Measurements from ENCODE around the gene CFAP221.

CFAP221 gene

DNA sequence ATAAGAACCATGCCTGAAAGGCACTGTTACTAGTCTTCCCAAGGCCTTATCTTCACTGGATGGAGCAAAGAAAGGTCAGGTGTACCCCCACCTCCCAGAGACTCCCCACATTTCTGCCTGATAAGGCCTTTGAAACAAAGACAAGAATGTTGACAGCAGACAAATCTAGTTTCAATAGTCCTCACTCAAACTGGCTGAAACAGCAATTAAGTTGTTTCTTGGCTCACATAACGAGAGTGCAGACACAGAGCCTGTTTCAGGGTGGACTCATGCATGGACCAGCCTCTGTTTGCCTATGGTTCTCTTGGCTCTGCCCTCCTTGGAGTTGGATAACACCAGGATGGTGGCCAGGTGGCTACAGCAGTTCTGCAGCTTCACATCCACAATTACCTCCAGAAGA lies 7.5 kb upstream of the CFAP221 start:
- no peak for DNase-seq (ENCODE audit: low read depth in 2 of 2)

DNA sequence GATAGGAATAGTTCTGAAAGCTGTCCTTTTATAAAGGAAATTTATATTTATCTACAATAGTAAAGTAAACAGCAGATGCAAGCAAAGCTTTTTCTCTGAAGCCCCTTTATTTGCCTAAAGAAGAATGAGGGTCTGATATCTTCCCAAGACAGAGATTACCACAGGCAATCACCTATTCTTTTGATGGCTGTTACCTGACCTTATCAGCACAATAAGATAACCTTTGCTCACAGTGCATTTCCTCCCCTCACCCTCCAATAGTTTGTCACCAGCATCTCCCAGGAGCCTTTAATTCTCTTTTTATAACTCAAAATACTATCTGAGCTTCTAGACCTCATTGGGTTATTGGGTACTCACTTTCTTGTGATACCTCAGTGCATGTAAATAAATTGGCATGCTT lies 6.5 kb upstream of the CFAP221 start:
- no peak for DNase-seq (ENCODE audit: low read depth in 2 of 2)

DNA sequence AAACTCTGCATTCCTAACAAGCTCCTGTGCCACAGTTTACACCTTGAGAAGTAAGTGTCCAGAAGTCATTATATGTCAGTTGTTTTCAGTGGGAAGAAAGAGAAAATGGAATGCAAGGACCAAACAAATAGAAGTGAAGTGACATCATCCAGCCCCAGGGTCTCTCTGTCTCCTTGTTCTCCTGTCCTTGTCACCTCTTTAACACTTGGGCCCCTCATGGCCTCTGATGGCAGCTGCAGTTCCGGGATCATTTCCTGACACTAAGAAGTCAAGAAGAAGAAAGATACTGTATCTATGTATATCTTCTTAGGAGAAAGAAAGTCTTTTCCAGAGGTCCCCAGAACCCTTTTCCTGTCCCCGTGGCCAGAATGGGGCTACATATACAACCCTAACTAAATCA lies 2.8 kb upstream of the CFAP221 start:
- no peak for DNase-seq (ENCODE audit: low read depth in 2 of 2)

DNA sequence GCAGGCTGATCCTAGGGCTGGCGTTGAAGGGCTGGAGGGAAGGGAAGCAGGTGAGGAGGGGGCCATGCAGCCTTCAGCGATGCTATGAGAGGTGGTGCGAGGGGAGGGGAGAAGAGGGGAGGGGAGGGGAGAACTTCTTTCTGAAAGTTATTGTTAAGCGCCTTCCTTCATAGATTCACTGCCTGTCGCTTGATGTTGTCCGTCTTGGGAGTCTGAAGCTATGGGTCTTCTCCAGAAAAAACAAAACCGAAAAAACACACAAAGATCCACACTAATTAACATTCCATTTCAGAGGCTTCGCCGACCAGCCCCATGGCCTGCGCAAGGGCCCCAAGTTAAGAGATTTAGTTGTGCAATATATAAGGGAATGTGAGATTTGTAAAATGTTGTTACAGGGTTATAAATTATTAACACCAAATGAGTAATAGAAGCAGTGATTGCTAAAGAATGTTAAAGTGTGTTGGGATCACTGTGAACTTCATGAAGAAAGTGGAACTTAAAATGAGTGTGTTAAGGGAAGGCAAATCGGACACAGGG lies 758 bp downstream of the CFAP221 start:
- no peak for DNase-seq (ENCODE audit: low read depth in 2 of 2)

DNA sequence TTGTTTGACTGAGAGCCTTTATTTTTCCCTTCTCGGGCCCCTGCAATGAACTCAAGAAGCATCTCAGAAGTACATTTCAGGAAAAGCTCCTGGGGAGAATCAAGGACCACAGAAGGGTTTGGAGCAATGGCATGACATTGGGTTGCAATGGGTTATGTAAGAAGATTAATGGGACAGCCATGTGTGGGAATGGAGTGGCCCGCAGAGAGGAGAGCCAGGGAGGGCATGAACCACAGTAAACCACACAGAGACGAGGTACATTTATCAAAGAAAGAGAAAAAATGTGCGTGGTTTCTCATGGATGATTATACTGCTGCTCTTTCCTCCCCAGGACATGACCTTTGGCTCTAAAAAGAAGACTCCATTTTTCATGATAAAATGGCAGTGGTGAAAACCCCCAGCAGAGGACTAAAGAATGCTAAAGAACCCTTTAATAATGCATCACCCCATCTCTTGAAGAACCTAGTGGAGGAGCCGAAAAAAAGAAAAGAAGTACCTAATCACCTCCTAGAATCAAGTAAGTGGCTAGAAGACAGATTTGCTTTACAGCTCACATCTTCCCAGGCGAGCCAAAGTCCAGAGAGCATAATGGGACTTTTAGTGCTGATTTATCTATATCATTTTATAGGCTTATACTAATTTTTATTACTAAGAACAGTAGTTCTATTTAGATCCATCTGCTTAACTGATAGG lies 1.7 kb downstream of the CFAP221 start:
- no peak for DNase-seq (ENCODE audit: low read depth in 2 of 2)

DNA sequence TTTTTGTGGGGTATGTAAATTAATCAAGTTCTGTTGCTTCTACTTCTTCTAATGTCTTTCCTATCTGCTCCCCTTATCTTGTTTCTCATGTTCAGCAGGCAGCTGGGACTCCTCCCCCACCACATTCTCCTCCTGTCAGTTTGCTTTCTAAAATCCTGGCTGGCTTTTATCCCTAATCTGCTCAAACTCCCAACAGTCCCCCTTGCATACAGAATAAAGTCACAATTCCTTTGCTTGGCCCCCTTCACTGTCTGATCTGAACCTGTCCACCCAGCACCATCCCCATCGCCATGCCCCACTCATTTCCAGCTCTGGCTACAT lies 2.2 kb downstream of the CFAP221 start:
- DNase-seq (ENCODE audit: low read depth in 2 of 2) = no peak

DNA sequence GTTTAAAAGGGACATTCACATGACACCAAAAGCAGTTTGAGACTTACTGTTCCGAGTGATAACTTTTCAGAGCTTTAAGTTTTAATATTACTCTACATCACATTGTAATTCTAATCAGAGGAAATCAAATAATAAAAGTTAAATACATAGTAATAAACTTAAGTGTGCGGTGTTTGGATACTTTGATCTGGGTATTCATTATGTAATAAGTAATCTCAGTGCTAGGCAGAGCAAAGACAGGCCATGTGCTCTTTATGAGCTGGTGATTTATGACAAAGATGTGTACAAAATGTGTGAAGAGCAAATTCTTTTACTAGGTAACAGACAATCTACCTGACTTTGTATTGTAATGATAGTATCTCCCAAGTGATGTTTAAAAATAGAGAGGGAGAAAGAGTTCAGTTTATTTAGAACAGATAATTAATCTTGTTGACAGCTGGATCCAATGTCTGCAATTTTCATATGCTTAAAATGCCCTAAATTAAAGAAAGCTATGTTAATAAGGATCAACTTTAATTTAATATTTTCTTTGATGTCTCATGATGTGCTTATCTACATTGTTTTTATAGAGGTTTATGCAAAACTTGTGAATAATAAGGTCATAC lies 4.4 kb downstream of the CFAP221 start:
- DNase-seq (ENCODE audit: low read depth in 2 of 2) = no peak

DNA sequence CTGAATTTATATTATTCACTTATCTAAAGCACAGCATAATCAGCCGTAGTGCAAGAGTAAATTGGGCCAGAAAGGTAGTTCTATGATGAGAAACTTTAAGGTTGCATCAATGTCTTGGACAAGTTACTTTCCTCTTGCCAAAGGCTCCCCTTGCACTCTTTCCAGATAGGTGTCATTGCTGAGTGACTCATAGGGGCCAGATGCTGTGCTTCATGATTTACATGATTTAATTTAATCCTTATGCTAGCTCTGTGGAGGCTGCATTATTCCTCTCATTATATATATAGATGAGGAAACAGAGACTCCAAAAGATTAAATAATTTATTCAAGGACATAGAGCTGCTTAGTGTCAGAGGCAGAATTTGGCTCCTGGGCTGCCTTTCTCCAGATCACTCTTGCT lies 5.0 kb downstream of the CFAP221 start:
- no peak for DNase-seq (ENCODE audit: low read depth in 2 of 2)

DNA sequence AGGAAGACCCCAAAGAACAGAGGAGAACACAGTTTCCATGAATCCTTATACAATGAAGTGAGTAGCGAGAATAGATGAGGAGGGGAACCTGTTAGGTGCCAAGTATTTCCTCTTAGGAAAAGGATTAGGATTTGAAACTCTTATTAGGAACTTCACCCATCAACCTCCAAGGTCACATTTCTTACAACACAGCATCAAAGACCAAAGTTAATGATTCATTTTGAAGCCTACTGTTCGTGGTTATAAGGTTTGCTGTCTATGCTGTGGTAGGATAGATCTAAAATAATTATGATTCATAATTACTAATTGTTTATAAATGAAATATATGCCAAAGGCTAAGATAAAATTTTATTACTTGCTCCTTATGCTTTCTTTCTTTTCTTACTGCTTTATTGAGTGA lies 6.1 kb downstream of the CFAP221 start:
- no peak for DNase-seq (ENCODE audit: low read depth in 2 of 2)

DNA sequence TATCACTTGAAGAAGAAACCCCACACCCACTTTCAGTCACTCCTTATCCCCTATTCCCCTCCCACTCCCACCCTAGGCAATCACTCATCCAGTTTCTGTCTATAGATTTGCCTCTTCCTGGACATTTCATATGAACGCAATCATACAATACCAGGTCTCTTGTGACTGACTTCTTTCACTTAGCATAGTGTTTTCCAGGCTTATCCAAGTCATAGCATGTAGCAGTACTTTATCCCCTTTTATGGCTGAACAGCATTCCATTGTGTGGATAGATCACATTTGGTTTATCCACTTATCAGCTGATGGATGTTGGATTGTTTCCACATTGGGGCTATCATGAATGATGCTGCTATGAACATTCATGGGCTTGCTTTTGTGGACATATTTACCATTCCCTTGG lies 6.6 kb downstream of the CFAP221 start:
- no peak for DNase-seq (ENCODE audit: low read depth in 2 of 2)

DNA sequence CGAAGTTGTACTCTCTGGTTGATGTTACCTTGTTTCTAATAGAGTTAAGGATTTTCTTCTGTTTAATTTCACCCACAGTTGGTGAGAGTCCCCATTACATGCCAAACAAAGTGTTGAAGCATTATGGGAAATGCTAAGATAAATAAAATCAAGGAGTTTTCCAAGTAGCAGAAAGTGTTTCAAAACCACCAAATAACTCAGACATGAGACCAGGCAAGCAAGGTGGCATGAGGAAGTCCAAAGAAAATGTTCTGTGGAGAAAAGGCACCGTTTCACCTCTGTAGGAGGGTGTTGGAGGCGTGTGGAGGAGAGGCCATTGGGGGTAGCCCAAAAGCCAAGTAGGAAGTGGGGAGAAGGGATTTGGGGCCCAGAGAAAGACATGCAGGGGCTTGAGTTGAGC lies 8.7 kb downstream of the CFAP221 start:
- no peak for DNase-seq (ENCODE audit: low read depth in 2 of 2)

DNA sequence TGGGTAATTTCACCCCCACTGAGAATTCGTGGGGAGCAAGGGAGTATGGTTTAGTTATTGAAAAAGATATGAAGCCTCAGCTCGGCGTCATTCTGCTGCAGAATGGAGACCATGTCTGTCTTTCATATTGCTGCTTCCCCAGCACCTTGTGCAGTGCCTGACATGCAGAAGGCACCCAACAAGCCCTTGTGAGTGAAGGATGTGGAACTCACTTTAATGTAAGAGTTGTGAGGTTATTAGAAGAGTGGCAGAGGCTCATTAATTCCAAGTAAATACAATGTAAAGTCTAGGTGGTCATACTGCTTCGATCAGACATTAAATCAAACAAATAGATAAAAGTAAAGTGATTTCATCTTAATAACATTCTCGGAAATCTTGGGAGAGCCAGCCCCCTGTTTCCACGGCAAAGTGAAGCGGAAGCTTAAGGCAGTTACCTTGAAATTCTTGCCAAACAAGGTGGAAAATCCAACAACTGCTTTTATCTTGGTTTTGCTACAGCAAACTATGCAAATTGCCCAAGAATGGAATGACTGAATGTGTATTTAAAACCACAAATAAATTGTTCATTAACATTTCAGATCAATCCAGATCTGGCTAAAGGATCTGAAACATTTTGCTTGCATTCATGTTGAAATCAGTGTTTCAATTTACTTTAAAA lies 9.6 kb downstream of the CFAP221 start:
- DNase-seq (ENCODE audit: low read depth in 2 of 2) = no peak

DNA sequence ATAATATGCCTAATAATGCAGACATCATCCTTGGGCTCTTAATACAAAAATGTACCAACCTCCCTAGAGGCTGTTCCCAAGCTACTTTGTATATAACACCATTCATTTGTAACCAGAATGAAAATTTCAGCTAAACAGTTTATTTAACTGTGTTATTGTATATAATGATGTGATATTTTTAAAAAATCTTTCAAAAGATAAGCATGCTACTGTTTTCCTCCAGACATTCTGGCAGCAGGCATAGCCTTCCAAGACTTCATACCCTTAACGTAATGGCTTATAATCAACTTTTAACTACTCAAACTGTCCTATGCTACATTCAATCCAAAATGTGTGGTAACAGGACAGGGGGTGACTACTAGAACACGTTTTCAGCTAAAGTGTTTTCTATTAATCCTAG lies 21.2 kb downstream of the CFAP221 start:
- DNase-seq (ENCODE audit: low read depth in 2 of 2) = no peak

DNA sequence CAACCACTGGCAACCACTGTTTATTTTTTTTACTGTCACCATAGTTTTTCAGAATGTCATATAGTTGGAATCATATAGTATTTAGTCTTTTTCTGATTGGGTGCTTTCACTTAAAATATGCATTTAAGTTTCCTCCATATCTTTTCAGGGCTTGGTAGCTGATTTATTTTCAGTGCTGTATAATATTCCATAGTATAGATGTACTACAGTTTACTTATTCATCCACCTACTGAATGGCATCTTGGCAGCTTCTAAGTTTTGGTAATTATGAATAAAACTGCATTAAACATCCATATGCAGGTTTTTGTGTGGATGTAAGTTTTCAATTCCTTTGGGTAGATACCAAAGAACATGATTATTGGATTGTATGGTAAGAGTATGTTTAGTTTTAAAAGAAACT lies 23.0 kb downstream of the CFAP221 start:
- no peak for DNase-seq (ENCODE audit: low read depth in 2 of 2)

DNA sequence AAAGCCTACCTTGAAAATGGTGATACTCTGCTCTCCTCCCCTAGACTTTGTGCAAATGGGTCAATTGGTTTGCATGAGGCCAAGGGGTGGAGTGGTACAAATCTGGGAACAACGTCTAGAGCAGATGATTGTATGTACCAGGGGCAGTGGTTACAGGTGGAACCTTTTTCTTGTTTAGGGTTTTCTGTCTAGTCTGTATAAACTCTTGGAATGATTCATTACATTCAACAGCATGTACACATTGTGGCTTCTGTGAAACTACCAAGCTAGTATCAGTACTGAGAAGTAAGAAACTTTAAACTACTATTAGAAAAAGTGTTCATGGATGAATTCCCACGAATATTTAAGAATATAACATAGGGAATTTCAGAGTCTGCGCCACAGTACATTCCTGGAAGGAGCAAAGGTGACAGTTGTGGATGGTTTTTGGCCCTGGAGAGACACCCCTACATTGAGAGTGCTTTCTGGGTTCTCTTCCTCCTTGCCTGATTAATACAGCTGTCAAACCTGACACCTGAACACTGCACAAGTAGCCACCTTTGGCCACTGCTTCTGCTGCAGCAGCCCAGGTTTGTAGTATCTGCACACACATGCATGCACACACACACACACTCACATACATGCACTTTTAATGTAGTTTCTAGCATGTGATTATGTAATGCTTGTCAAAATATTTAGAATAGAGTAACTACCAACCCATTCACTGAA lies 30.0 kb downstream of the CFAP221 start:
- DNase-seq (ENCODE audit: low read depth in 2 of 2) = no peak

DNA sequence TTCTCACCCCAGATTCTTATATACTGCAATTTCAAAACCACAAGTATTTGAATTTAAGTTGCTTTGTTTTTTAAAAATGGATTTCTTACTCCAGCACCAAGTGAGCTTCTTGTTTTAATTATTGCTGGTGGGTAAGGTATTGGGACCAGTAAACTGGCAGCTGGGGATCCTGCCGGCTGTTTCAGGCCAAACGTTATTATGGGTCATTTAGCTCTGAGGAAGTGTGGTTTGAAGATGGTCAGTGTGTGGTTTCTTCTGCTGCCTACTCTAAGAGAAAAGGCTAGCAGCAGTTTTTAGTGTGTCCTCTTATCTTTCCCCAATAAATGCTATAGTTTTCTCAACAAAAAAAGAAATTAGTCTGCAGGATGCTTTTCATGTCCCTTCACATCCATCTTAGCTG lies 30.6 kb downstream of the CFAP221 start:
- no peak for DNase-seq (ENCODE audit: low read depth in 2 of 2)

DNA sequence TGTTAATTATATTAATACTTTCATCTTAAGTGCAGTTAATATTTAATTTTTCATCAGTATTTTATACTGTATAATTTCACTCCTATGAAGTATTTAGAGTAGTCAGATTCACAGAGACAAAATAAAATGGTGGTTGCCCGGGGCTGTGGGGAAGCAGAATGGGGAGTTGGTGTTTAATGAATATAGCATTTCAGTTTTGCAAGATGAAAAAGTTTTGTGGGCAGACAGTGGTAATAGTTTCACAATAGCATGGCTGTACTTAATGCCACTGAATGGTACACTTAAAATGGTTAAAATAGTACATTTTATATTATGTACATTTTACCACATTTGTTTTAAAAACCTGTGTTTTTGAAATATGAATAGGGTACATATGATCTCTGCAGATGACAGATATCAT lies 31.2 kb downstream of the CFAP221 start:
- no peak for DNase-seq (ENCODE audit: low read depth in 2 of 2)

DNA sequence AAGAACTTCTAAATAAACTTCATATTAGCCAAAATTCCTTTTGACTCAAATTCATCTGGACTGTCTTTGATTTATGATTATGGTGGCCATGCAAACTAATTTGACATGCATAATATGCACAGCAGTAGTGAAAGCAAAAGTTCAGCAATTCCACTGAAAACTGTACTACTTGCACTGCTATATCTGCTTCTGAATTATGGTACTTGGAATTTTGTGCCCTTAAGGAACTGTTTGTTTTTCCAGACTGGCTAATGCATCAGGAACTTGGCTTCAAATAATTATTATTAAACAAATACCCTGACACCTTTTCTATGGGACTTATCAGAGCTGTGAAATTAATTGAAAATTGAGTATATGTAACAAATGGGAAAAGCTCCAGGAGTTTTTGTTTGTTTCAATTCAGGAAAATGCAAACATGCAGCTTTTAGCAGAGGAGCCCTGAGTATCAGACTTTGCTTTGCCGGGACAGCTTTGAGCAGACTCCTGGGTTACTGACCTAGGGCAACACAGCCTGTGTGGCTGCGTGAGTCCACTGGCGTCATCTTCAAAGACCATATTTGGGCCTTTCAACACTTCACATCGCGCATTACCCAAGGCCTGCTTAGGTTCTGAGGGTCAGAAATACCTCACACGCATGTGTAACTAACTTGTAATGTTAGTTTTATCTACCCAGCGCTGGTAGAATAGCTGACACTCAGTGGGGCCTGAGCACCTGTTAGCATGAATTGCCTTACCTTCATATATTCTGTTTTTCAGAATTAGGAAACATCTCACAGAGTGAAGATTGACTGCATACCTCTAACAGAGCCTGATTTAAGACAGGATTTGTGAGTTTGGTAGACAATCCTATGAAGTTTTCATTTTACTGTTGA lies 35.4 kb downstream of the CFAP221 start:
- no peak for DNase-seq (ENCODE audit: low read depth in 2 of 2)

DNA sequence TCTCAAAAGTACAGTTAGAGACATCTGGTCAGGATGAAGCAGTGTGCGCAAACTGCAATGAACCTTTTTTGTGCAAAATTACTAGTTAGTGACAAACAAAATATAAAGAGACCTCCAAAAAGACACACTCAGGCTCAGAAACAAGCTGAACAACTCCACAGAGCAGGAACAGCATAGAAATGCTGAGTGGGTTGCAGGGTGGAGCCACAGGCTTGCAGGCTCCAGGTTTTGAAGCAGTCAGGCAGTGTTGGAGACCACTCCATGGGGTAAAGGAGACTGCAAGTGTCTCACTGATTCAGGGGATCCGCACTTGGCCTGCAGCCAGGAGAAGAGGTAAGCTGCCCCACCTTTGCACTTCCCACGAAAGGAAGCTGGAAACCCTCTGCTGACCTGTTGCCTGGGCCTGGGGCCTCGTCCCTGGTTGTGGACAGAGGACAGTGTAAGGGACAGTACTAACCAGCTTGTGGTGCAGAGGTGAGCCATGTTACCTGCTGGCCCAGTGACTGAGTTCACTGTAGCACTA lies 36.4 kb downstream of the CFAP221 start:
- DNase-seq (ENCODE audit: low read depth in 2 of 2) = no peak

DNA sequence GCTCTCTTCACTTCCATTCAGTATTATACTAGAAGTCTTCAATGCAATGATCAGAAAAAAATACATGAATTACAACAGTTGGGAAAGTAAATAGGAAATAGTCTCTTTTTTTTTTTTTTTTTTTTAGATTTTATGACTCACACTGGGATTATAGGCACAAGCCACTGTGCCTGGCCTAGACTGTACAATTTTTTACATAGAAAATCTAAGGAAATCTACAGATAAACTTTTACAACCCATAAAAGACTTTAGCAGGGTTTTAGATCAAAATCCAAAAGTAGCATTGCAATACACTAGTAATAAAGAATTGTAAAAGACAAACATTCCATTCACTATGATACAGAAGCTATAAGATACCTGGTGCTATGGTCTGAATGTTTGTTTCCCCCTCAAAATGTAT lies 39.0 kb downstream of the CFAP221 start:
- DNase-seq (ENCODE audit: low read depth in 2 of 2) = no peak

DNA sequence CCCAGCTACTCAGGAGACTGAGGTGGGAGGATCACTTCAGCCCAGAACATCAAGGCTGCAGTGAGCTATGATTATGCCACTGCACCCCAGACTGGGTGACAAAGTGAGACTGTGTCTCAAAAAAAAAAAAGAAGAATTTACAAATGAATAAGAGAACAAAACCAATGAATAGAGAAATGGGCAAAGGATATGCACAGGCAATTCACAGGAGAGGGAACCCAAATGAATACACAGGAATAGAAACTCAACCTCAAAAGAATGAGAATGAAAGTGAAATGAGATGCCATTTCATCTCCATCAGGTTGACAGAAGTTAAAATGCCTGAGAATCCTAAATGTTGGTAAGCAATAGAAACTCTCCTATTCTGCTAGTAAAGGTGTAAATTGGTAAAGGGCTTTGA lies 40.2 kb downstream of the CFAP221 start:
- DNase-seq (ENCODE audit: low read depth in 2 of 2) = no peak

DNA sequence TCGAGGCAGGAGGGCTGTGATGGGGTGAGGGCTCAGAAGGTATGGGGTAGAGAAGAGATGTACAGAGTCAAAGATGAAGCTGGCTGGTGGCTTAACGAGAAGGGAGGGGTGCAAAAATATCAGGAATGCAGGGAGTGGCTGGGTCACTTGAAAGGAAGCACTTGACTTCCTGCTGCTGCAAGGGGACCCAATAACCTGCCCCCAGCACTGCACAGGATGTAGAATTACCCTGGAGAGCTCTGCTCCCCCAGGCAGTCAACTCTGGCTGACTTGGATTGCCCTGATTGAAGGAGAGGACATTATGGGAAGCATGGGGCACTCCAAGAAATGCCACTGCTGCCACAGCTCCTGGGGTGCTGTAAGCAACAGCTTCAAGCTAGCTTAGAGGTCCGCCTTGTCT lies 41.8 kb downstream of the CFAP221 start:
- no peak for DNase-seq (ENCODE audit: low read depth in 2 of 2)

Measured in stimulated activated CD8-positive, alpha-beta memory T cell treated with anti-CD3 and anti-CD28 coated beads, Interleukin-15, amount 100 ng/mL, for 48 hours (primary cell).